Measurements from ENCODE around the gene GLRX5. TPM values are rescaled to one million over a fixed set of nuclear protein-coding genes. Genes with fewer than 3 reads are reported as not detected.

GLRX5 gene
- total RNA-seq, 1 donor from 2014 or later = 59.4 TPM

DNA sequence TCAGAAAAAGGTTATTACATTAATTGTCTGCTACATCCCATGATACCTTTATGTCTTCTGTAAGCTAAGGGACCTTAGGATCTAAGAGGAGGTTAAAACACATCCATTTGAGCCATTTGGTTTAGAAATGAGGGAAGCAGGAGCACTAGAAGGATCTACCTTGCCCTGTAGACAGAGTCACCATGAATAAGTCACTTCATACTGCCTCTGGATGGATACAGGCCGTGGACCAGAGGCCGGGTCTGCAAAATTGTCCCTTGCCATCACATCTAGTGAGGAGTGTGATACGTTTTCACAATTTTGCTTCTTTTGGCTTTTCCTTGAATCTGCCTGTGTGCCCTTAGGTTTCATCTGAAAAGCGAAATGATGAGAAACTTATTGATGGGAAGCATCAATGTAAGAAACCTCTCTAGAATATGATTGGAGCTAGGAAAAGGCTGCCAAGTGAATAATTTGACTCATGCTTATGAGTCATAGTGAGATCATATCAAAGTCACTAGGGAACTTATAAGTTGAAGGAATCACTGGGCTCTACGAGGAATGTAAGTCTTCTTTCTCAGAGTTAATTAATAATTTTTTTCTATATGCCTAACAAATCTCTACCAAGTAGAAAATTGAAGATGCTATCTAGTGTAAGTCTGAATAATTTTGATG is 10.8 kb downstream of the GLRX5 start:
- Mint-ChIP-seq H3K27ac (no peak overlapping the region), H3K36me3 (peaks cover 17% of the 10 kb centered on the region), H3K4me1 (ENCODE audit: unreplicated experiment) (peaks cover 4% of the 10 kb centered on the region), H3K9me3 (no peaks in the 10 kb centered on the region), H3K4me3 (no peak overlapping the region), H3K27me3 (no peaks in the 10 kb centered on the region)
- no peak for TF ChIP-seq CTCF (conservative IDR thresholded peaks at IDR 0.05)
- DNase-seq (ENCODE audit: extremely low spot score, unreplicated experiment) = no peak

DNA sequence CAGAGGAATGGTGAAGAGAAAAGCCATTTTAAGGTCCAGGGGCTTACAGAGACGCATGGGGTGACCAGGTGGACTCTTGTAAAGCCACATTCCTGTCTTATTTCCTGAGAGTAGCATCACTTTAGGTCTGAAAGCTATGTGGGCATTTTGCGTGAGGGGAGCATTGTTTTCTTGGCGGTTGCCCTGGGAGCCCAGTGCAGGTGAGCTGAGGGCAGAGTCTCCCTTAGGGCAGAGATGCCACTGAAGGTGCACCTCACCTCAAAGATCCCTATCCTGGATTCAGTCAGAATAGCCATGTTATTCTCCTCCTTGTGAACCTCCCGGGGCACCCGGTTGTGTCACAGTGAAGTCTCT is 12.4 kb downstream of the GLRX5 start:
- Mint-ChIP-seq H3K36me3 (peaks cover 20% of the 10 kb centered on the region), H3K9me3 (peaks cover 4% of the 10 kb centered on the region), H3K27me3 (no peaks in the 10 kb centered on the region), H3K4me1 (ENCODE audit: unreplicated experiment) (no peaks in the 10 kb centered on the region), H3K27ac (peak overlapping the region; percentile 60), H3K4me3 (no peak overlapping the region)
- DNase-seq (ENCODE audit: extremely low spot score, unreplicated experiment) = no peak
- TF ChIP-seq CTCF (conservative IDR thresholded peaks at IDR 0.05) = no peak

DNA sequence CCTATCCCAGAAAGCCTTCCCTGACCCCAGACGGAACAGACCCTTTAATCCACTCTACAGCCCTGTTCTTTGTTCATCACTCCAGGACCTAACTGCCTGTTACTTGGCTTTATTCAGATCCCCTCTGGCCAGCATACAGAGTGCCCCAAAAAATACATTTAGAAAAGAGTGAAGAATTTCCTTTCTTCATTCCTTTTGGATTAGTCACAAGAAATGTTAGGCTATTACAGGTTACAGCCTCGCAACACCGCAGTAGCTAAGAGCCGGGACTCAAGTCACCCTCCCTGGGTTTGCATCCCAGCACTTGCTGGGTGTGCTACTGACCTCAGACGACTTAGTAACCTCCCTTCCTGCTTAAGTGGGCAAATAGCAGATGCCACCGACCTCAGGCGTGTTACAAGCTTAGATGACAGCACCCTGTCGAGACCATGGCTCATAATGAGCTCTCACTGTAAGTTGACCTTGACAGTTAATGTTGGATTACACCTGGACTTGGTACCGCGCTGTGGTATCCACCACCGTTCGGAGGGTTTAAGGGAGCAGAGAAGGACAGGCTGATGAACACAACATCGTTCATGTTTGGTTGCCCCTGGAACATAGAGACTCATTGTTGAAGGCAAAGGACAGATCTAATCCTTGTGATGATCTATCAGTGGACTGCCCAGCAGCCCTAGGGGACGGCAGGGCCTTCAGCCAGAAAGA is 12.9 kb downstream of the GLRX5 start:
- H3K4me3 Mint-ChIP-seq = no peak overlapping the region
- no peaks in the 10 kb centered on the region for H3K27me3 Mint-ChIP-seq
- TF ChIP-seq CTCF (conservative IDR thresholded peaks at IDR 0.05) = no peak
- peak overlapping the region; percentile 60 for H3K27ac Mint-ChIP-seq
- no peak for DNase-seq (ENCODE audit: extremely low spot score, unreplicated experiment)
- H3K4me1 Mint-ChIP-seq (ENCODE audit: unreplicated experiment) = no peaks in the 10 kb centered on the region
- H3K9me3 Mint-ChIP-seq = peaks cover 4% of the 10 kb centered on the region
- peaks cover 20% of the 10 kb centered on the region for H3K36me3 Mint-ChIP-seq

GRCh38 chr14:95548328-95548929 is 13.6 kb downstream of the GLRX5 start:
- H3K4me1 Mint-ChIP-seq (ENCODE audit: unreplicated experiment) = no peaks in the 10 kb centered on the region
- DNase-seq (ENCODE audit: extremely low spot score, unreplicated experiment) = no peak
- H3K36me3 Mint-ChIP-seq = peaks cover 20% of the 10 kb centered on the region
- H3K9me3 Mint-ChIP-seq = peaks cover 4% of the 10 kb centered on the region
- TF ChIP-seq CTCF (conservative IDR thresholded peaks at IDR 0.05) = no peak
- peak overlapping the region; percentile 60 for H3K27ac Mint-ChIP-seq
- H3K4me3 Mint-ChIP-seq = no peak overlapping the region
- no peaks in the 10 kb centered on the region for H3K27me3 Mint-ChIP-seq

GRCh38 chr14:95549656-95550585 is 15.1 kb downstream of the GLRX5 start:
- peaks cover 4% of the 10 kb centered on the region for H3K9me3 Mint-ChIP-seq
- no peak for TF ChIP-seq CTCF (conservative IDR thresholded peaks at IDR 0.05)
- H3K36me3 Mint-ChIP-seq = peaks cover 20% of the 10 kb centered on the region
- DNase-seq (ENCODE audit: extremely low spot score, unreplicated experiment) = no peak
- no peak overlapping the region for H3K27ac Mint-ChIP-seq
- H3K27me3 Mint-ChIP-seq = no peaks in the 10 kb centered on the region
- no peak overlapping the region for H3K4me3 Mint-ChIP-seq
- no peaks in the 10 kb centered on the region for H3K4me1 Mint-ChIP-seq (ENCODE audit: unreplicated experiment)

Data from type B pancreatic cell (in vitro differentiated cells).